ENCODE results near the gene MBNL2.

- TF ChIP-seq USF2 (CRISPR knock-in tag; IDR thresholded peaks at IDR 0.05) (no peak), ELF4 (CRISPR knock-in tag; IDR thresholded peaks at IDR 0.05; ENCODE audit: low read depth) (no peak), NFE2L1 (CRISPR knock-in tag; IDR thresholded peaks at IDR 0.05) (no peak)
Measured at GRCh38 chr13:97364031-97364430, 141.9 kb downstream of the MBNL2 start.
